ENCODE results near the gene TPRKB.
"Not testable (repeated sequence)": the region's sequence is repeated elsewhere in the genome, so short reads cannot be mapped to it uniquely, and the experiment has no call there.

TPRKB gene

GRCh38 chr2:73703675-73704074 lies 33.5 kb downstream of the TPRKB start:
- in situ Hi-C loops (cut with HindIII; ENCODE audit: low pct_ligation_motif_present, low pct_unique_long_range_greater_than_20kb, low sequenced_read_pairs), result no loop called here
- no peak for DNase-seq

- DNase-seq; in situ Hi-C loops (cut with HindIII; ENCODE audit: low pct_ligation_motif_present, low pct_unique_long_range_greater_than_20kb, low sequenced_read_pairs): not testable (repeated sequence)
Observed at GRCh38 chr2:73702852-73703493, 34.2 kb downstream of the TPRKB start.

GRCh38 chr2:73701968-73702665 lies 35.0 kb downstream of the TPRKB start:
- in situ Hi-C loops (cut with HindIII; ENCODE audit: low pct_ligation_motif_present, low pct_unique_long_range_greater_than_20kb, low sequenced_read_pairs), result no loop called here
- DNase-seq, result peak; percentile 81

- DNase-seq; in situ Hi-C loops (cut with HindIII; ENCODE audit: low pct_ligation_motif_present, low pct_unique_long_range_greater_than_20kb, low sequenced_read_pairs): not testable (repeated sequence)
Observed at GRCh38 chr2:73701448-73701765, 35.7 kb downstream of the TPRKB start.

GRCh38 chr2:73700661-73701447 lies 36.3 kb downstream of the TPRKB start:
- no peak for DNase-seq
- in situ Hi-C loops (cut with HindIII; ENCODE audit: low pct_ligation_motif_present, low pct_unique_long_range_greater_than_20kb, low sequenced_read_pairs), result no loop called here

- DNase-seq, result no peak
- in situ Hi-C loops (cut with HindIII; ENCODE audit: low pct_ligation_motif_present, low pct_unique_long_range_greater_than_20kb, low sequenced_read_pairs), result no loop called here
Observed at GRCh38 chr2:73700131-73700611, 37.0 kb downstream of the TPRKB start.

- in situ Hi-C loops (cut with HindIII; ENCODE audit: low pct_ligation_motif_present, low pct_unique_long_range_greater_than_20kb, low sequenced_read_pairs), result no loop called here
- DNase-seq, result no peak
Observed at GRCh38 chr2:73699437-73699836, 37.7 kb downstream of the TPRKB start.

- in situ Hi-C loops (cut with HindIII; ENCODE audit: low pct_ligation_motif_present, low pct_unique_long_range_greater_than_20kb, low sequenced_read_pairs), result no loop called here
- DNase-seq, result no peak
Observed at GRCh38 chr2:73698101-73698500, 39.0 kb downstream of the TPRKB start.

GRCh38 chr2:73697606-73698005 lies 39.5 kb downstream of the TPRKB start:
- DNase-seq, result no peak
- in situ Hi-C loops (cut with HindIII; ENCODE audit: low pct_ligation_motif_present, low pct_unique_long_range_greater_than_20kb, low sequenced_read_pairs), result no loop called here

GRCh38 chr2:73696985-73697384 lies 40.2 kb downstream of the TPRKB start:
- DNase-seq; in situ Hi-C loops (cut with HindIII; ENCODE audit: low pct_ligation_motif_present, low pct_unique_long_range_greater_than_20kb, low sequenced_read_pairs): not testable (repeated sequence)

GRCh38 chr2:73696521-73696920 lies 40.6 kb downstream of the TPRKB start:
- in situ Hi-C loops (cut with HindIII; ENCODE audit: low pct_ligation_motif_present, low pct_unique_long_range_greater_than_20kb, low sequenced_read_pairs); DNase-seq: not testable (repeated sequence)

- DNase-seq, result peak; percentile 45
- in situ Hi-C loops (cut with HindIII; ENCODE audit: low pct_ligation_motif_present, low pct_unique_long_range_greater_than_20kb, low sequenced_read_pairs), result not testable (repeated sequence)
Observed at GRCh38 chr2:73690372-73691088, 46.6 kb downstream of the TPRKB start.

GRCh38 chr2:73688494-73688893 lies 48.7 kb downstream of the TPRKB start:
- in situ Hi-C loops (cut with HindIII; ENCODE audit: low pct_ligation_motif_present, low pct_unique_long_range_greater_than_20kb, low sequenced_read_pairs); DNase-seq: not testable (repeated sequence)

- in situ Hi-C loops (cut with HindIII; ENCODE audit: low pct_ligation_motif_present, low pct_unique_long_range_greater_than_20kb, low sequenced_read_pairs), result no loop called here
- DNase-seq, result no peak
Observed at GRCh38 chr2:73685764-73686438, 51.2 kb downstream of the TPRKB start.

GRCh38 chr2:73684905-73685304 lies 52.2 kb downstream of the TPRKB start:
- DNase-seq; in situ Hi-C loops (cut with HindIII; ENCODE audit: low pct_ligation_motif_present, low pct_unique_long_range_greater_than_20kb, low sequenced_read_pairs): not testable (repeated sequence)

GRCh38 chr2:73684325-73684724 lies 52.8 kb downstream of the TPRKB start:
- DNase-seq; in situ Hi-C loops (cut with HindIII; ENCODE audit: low pct_ligation_motif_present, low pct_unique_long_range_greater_than_20kb, low sequenced_read_pairs): not testable (repeated sequence)

- peak; percentile 61 for DNase-seq
- in situ Hi-C loops (cut with HindIII; ENCODE audit: low pct_ligation_motif_present, low pct_unique_long_range_greater_than_20kb, low sequenced_read_pairs), result not testable (repeated sequence)
Observed at GRCh38 chr2:73679951-73680571, 57.1 kb downstream of the TPRKB start.

Data from ACHN (cell line).